PFSK-1 (cell line): ENCODE data around the gene TEKT3.

Experiments
- FOXP2 ChIP-seq: optimal IDR thresholded peaks from 2 replicates; pipeline ENCODE3; 2011; ENCODE audit warnings: borderline replicate concordance, control low read depth, inconsistent platforms; ENCODE audit not compliant: insufficient read depth; ENCODE audit errors: extremely low read length, extremely low read depth
- POLR2AphosphoS5 ChIP-seq: IDR thresholded peaks from 2 replicates; pipeline ENCODE4 v1.6.1; 2012; ENCODE audit warnings: low read depth, mild to moderate bottlenecking, control low read depth, low read length, moderate library complexity
- REST ChIP-seq, 2 experiments: IDR thresholded peaks; 2 replicates each; pipeline versions ENCODE4 v1.6.1 to v1.8.0; 2011 to 2012; ENCODE audit warnings: low read depth in 2 of 2, low read length in 2 of 2, control low read depth in 1 of 2, inconsistent platforms in 1 of 2, mild to moderate bottlenecking in 1 of 2, moderate library complexity in 1 of 2; ENCODE audit not compliant: insufficient read depth in 1 of 2
- SIN3A ChIP-seq: IDR thresholded peaks from 2 replicates; pipeline ENCODE4 v1.6.1; 2012; ENCODE audit warnings: mild to moderate bottlenecking, low read length, moderate library complexity, borderline replicate concordance; ENCODE audit not compliant: insufficient read depth
- TAF1 ChIP-seq: IDR thresholded peaks from 2 replicates; pipeline ENCODE4 v1.6.1; 2012; ENCODE audit warnings: low read length, control low read depth, borderline replicate concordance; ENCODE audit not compliant: insufficient read depth

TEKT3 gene

GRCh38 chr17:15346066-15346595 is 4.7 kb upstream of the TEKT3 start:
- TF ChIP-seq SIN3A (no peak), POLR2AphosphoS5 (no peak), REST (IDR thresholded peaks at IDR 0.05; ENCODE audit: insufficient read depth in 1 of 2, low read depth in 2 of 2, low read length in 2 of 2) (no peak), FOXP2 (no peak), TAF1 (no peak)

- TF ChIP-seq TAF1 (no peak), POLR2AphosphoS5 (no peak), SIN3A (no peak), FOXP2 (no peak), REST (IDR thresholded peaks at IDR 0.05; ENCODE audit: insufficient read depth in 1 of 2, low read depth in 2 of 2, low read length in 2 of 2) (no peak)
Measured at GRCh38 chr17:15343749-15344148, 2.4 kb upstream of the TEKT3 start.

- TF ChIP-seq POLR2AphosphoS5 (no peak), REST (IDR thresholded peaks at IDR 0.05; ENCODE audit: insufficient read depth in 1 of 2, low read depth in 2 of 2, low read length in 2 of 2) (no peak), TAF1 (no peak), FOXP2 (no peak), SIN3A (no peak)
Measured at GRCh38 chr17:15342460-15342859, 1.1 kb upstream of the TEKT3 start.

GRCh38 chr17:15341966-15342365 is 569 bp upstream of the TEKT3 start:
- TF ChIP-seq FOXP2, result no peak
- TF ChIP-seq POLR2AphosphoS5, result no peak
- no peak for TF ChIP-seq TAF1
- TF ChIP-seq REST (IDR thresholded peaks at IDR 0.05; ENCODE audit: insufficient read depth in 1 of 2, low read depth in 2 of 2, low read length in 2 of 2), result no peak
- TF ChIP-seq SIN3A, result no peak

- TF ChIP-seq POLR2AphosphoS5 (no peak), SIN3A (no peak), REST (IDR thresholded peaks at IDR 0.05; ENCODE audit: insufficient read depth in 1 of 2, low read depth in 2 of 2, low read length in 2 of 2) (no peak), FOXP2 (no peak), TAF1 (no peak)
Measured at GRCh38 chr17:15340966-15341365, 431 bp downstream of the TEKT3 start.
